ENCODE data around the gene MYL3. TPM values are rescaled to one million over a fixed set of nuclear protein-coding genes. Genes with fewer than 3 reads are reported as not detected.

The MYL3 gene
- polyA plus RNA-seq, 1 donor from 2014 or later, result 2.1 TPM

GRCh38 chr3:46869440-46869839 lies 6.2 kb upstream of the MYL3 start:
- no peaks in the 10 kb centered on the region for H3K27me3 ChIP-seq (ENCODE audit: insufficient read depth, low read depth, low read length)
- no peak for TF ChIP-seq RAD21 (conservative IDR thresholded peaks at IDR 0.05)
- TF ChIP-seq MXI1 (conservative IDR thresholded peaks at IDR 0.05; ENCODE audit: poor library complexity, severe bottlenecking), result no peak
- TF ChIP-seq, protein P1, sequence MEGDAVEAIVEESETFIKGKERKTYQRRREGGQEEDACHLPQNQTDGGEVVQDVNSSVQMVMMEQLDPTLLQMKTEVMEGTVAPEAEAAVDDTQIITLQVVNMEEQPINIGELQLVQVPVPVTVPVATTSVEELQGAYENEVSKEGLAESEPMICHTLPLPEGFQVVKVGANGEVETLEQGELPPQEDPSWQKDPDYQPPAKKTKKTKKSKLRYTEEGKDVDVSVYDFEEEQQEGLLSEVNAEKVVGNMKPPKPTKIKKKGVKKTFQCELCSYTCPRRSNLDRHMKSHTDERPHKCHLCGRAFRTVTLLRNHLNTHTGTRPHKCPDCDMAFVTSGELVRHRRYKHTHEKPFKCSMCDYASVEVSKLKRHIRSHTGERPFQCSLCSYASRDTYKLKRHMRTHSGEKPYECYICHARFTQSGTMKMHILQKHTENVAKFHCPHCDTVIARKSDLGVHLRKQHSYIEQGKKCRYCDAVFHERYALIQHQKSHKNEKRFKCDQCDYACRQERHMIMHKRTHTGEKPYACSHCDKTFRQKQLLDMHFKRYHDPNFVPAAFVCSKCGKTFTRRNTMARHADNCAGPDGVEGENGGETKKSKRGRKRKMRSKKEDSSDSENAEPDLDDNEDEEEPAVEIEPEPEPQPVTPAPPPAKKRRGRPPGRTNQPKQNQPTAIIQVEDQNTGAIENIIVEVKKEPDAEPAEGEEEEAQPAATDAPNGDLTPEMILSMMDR (IDR thresholded peaks at IDR 0.05; ENCODE audit: poor library complexity, severe bottlenecking), result no peak
- TF ChIP-seq SMC3 (conservative IDR thresholded peaks at IDR 0.05; ENCODE audit: poor library complexity), result no peak
- TF ChIP-seq TAF1 (IDR thresholded peaks at IDR 0.05; ENCODE audit: low read depth), result no peak
- TF ChIP-seq EP300 (conservative IDR thresholded peaks at IDR 0.05; ENCODE audit: poor library complexity, severe bottlenecking), result no peak
- TF ChIP-seq POLR2AphosphoS5 (IDR thresholded peaks at IDR 0.05), result no peak
- TF ChIP-seq EZH2 (IDR thresholded peaks at IDR 0.05; ENCODE audit: borderline replicate concordance, insufficient read depth, low read length, poor library complexity, severe bottlenecking), result no peak
- TF ChIP-seq, protein P2, sequence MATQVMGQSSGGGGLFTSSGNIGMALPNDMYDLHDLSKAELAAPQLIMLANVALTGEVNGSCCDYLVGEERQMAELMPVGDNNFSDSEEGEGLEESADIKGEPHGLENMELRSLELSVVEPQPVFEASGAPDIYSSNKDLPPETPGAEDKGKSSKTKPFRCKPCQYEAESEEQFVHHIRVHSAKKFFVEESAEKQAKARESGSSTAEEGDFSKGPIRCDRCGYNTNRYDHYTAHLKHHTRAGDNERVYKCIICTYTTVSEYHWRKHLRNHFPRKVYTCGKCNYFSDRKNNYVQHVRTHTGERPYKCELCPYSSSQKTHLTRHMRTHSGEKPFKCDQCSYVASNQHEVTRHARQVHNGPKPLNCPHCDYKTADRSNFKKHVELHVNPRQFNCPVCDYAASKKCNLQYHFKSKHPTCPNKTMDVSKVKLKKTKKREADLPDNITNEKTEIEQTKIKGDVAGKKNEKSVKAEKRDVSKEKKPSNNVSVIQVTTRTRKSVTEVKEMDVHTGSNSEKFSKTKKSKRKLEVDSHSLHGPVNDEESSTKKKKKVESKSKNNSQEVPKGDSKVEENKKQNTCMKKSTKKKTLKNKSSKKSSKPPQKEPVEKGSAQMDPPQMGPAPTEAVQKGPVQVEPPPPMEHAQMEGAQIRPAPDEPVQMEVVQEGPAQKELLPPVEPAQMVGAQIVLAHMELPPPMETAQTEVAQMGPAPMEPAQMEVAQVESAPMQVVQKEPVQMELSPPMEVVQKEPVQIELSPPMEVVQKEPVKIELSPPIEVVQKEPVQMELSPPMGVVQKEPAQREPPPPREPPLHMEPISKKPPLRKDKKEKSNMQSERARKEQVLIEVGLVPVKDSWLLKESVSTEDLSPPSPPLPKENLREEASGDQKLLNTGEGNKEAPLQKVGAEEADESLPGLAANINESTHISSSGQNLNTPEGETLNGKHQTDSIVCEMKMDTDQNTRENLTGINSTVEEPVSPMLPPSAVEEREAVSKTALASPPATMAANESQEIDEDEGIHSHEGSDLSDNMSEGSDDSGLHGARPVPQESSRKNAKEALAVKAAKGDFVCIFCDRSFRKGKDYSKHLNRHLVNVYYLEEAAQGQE (IDR thresholded peaks at IDR 0.05; ENCODE audit: borderline replicate concordance), result no peak
- no peaks in the 10 kb centered on the region for H3K36me3 ChIP-seq (ENCODE audit: insufficient read depth, low read length)
- H3K4me2 ChIP-seq (ENCODE audit: low read length), result no peak overlapping the region
- no peaks in the 10 kb centered on the region for H3F3A ChIP-seq (ENCODE audit: insufficient read depth, low read length, poor library complexity, severe bottlenecking)
- no peaks in the 10 kb centered on the region for H3K9me3 ChIP-seq (ENCODE audit: low read length)
- H3K27ac ChIP-seq (ENCODE audit: low read length), result no peak overlapping the region
- no peaks in the 10 kb centered on the region for H3K9me2 ChIP-seq (ENCODE audit: insufficient read depth, low read length)
- no peak overlapping the region for H3K4me3 ChIP-seq (ENCODE audit: low read length)
- H2AFZ ChIP-seq (ENCODE audit: low read depth, low read length), result no peak overlapping the region
- no peaks in the 10 kb centered on the region for H3K79me2 ChIP-seq (replicated peaks; ENCODE audit: insufficient read depth, low read length)
- H4K20me1 ChIP-seq (ENCODE audit: insufficient read depth), result no peaks in the 10 kb centered on the region
- no peak overlapping the region for H3K9ac ChIP-seq (ENCODE audit: low read length)

GRCh38 chr3:46868948-46869347 lies 5.7 kb upstream of the MYL3 start:
- H4K20me1 ChIP-seq (ENCODE audit: insufficient read depth), result no peaks in the 10 kb centered on the region
- no peak overlapping the region for H2AFZ ChIP-seq (ENCODE audit: low read depth, low read length)
- no peak overlapping the region for H3K27ac ChIP-seq (ENCODE audit: low read length)

More at GRCh38 chr3:46868948-46869347, 5.7 kb upstream of the MYL3 start:
- H3K4me2 ChIP-seq (ENCODE audit: low read length), result no peak overlapping the region
- H3K9me2 ChIP-seq (ENCODE audit: insufficient read depth, low read length), result no peaks in the 10 kb centered on the region
- no peaks in the 10 kb centered on the region for H3K79me2 ChIP-seq (replicated peaks; ENCODE audit: insufficient read depth, low read length)
- no peaks in the 10 kb centered on the region for H3F3A ChIP-seq (ENCODE audit: insufficient read depth, low read length, poor library complexity, severe bottlenecking)
- no peaks in the 10 kb centered on the region for H3K9me3 ChIP-seq (ENCODE audit: low read length)
- TF ChIP-seq TAF1 (IDR thresholded peaks at IDR 0.05; ENCODE audit: low read depth) (no peak), MXI1 (conservative IDR thresholded peaks at IDR 0.05; ENCODE audit: poor library complexity, severe bottlenecking) (no peak), POLR2AphosphoS5 (IDR thresholded peaks at IDR 0.05) (no peak)
- TF ChIP-seq, protein P2 (IDR thresholded peaks at IDR 0.05; ENCODE audit: borderline replicate concordance), result no peak
- no peaks in the 10 kb centered on the region for H3K27me3 ChIP-seq (ENCODE audit: insufficient read depth, low read depth, low read length)
- H3K4me3 ChIP-seq (ENCODE audit: low read length), result no peak overlapping the region
- H3K9ac ChIP-seq (ENCODE audit: low read length), result no peak overlapping the region
- no peaks in the 10 kb centered on the region for H3K36me3 ChIP-seq (ENCODE audit: insufficient read depth, low read length)

All from neural cell (in vitro differentiated cells).